Measurements from ENCODE around the gene BAIAP2.
"Not testable (repeated sequence)": the region's sequence is repeated elsewhere in the genome, so short reads cannot be mapped to it uniquely, and the experiment has no call there.

BAIAP2 gene

GRCh38 chr17:81027591-81028505 is 7.1 kb upstream of the BAIAP2 start:
- DNase-seq (ENCODE audit: low read depth in 2 of 2), result no peak
- TF ChIP-seq CTCF (IDR thresholded peaks at IDR 0.05; ENCODE audit: low read depth, low read length), result no peak
- H3K4me3 ChIP-seq (replicated peaks in 1 of 2; ENCODE audit: low read depth in 2 of 2, low read length in 2 of 2), result no peak overlapping the region

GRCh38 chr17:81028506-81028858 is 6.5 kb upstream of the BAIAP2 start:
- no peak for DNase-seq (ENCODE audit: low read depth in 2 of 2)
- no peak for TF ChIP-seq CTCF (IDR thresholded peaks at IDR 0.05; ENCODE audit: low read depth, low read length)
- H3K4me3 ChIP-seq (replicated peaks in 1 of 2; ENCODE audit: low read depth in 2 of 2, low read length in 2 of 2), result no peak overlapping the region

- TF ChIP-seq CTCF (IDR thresholded peaks at IDR 0.05; ENCODE audit: low read depth, low read length), result no peak
- H3K4me3 ChIP-seq (replicated peaks in 1 of 2; ENCODE audit: low read depth in 2 of 2, low read length in 2 of 2), result no peak overlapping the region
- DNase-seq (ENCODE audit: low read depth in 2 of 2), result no peak
Measured at GRCh38 chr17:81029859-81030258, 5.1 kb upstream of the BAIAP2 start.

GRCh38 chr17:81030312-81030711 is 4.6 kb upstream of the BAIAP2 start:
- not testable (repeated sequence) for H3K4me3 ChIP-seq (replicated peaks in 1 of 2; ENCODE audit: low read depth in 2 of 2, low read length in 2 of 2); DNase-seq (ENCODE audit: low read depth in 2 of 2)

GRCh38 chr17:81030741-81031565 is 4.0 kb upstream of the BAIAP2 start:
- H3K4me3 ChIP-seq (replicated peaks in 1 of 2; ENCODE audit: low read depth in 2 of 2, low read length in 2 of 2), result no peak overlapping the region
- no peak for TF ChIP-seq CTCF (IDR thresholded peaks at IDR 0.05; ENCODE audit: low read depth, low read length)
- peak in 1 of 2 donors; percentile 61 for DNase-seq (ENCODE audit: low read depth in 2 of 2)

- H3K4me3 ChIP-seq (replicated peaks in 1 of 2; ENCODE audit: low read depth in 2 of 2, low read length in 2 of 2), result no peak overlapping the region
- no peak for DNase-seq (ENCODE audit: low read depth in 2 of 2)
- no peak for TF ChIP-seq CTCF (IDR thresholded peaks at IDR 0.05; ENCODE audit: low read depth, low read length)
Measured at GRCh38 chr17:81031566-81032550, 3.1 kb upstream of the BAIAP2 start.
